ENCODE results near the gene LCE2B.

LCE2B gene

DNA sequence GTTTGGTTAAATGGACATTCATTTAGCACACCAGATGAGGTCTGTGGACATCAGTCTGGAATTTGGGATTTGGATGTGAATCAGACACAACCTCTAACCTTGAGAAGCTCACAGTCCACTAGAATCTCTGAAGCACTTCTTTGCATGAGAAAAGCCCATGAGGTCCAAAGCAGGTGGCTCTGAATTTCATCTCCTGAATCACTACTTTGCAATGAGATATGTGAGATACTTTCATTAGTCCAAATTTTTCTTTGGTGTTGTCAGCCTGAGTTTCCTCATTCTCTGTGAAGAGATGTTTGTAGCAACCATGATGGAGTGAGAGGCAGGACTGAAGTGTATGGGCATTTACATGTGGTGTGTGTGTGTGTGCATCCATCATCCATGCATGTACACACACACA is 39.3 kb upstream of the LCE2B start:
- Histone ChIP-seq H3K36me3 (replicated peaks; ENCODE audit: low read depth, low read length) (no peaks in the 10 kb centered on the region), H3K9ac (ENCODE audit: low read length) (no peak overlapping the region), H3K27me3 (ENCODE audit: low read depth, low read length) (peaks cover 16% of the 10 kb centered on the region), H2AFZ (ENCODE audit: low read depth, low read length) (no peak overlapping the region), H3K9me3 (ENCODE audit: insufficient read depth, low read length) (no peaks in the 10 kb centered on the region), H3K79me2 (ENCODE audit: low read length) (no peaks in the 10 kb centered on the region), H3K4me1 (ENCODE audit: low read length) (no peaks in the 10 kb centered on the region), H4K20me1 (ENCODE audit: insufficient read depth, low read length) (no peaks in the 10 kb centered on the region; the same call in 1 of the 2 replicates), H3K4me2 (ENCODE audit: low read length) (no peak overlapping the region), H3K4me3 (ENCODE audit: low read length) (no peak overlapping the region), H3K27ac (ENCODE audit: low read length) (no peak overlapping the region)
- no peak for TF ChIP-seq EZH2phosphoT487 (IDR thresholded peaks at IDR 0.05; ENCODE audit: low read depth)
- TF ChIP-seq, protein P1, sequence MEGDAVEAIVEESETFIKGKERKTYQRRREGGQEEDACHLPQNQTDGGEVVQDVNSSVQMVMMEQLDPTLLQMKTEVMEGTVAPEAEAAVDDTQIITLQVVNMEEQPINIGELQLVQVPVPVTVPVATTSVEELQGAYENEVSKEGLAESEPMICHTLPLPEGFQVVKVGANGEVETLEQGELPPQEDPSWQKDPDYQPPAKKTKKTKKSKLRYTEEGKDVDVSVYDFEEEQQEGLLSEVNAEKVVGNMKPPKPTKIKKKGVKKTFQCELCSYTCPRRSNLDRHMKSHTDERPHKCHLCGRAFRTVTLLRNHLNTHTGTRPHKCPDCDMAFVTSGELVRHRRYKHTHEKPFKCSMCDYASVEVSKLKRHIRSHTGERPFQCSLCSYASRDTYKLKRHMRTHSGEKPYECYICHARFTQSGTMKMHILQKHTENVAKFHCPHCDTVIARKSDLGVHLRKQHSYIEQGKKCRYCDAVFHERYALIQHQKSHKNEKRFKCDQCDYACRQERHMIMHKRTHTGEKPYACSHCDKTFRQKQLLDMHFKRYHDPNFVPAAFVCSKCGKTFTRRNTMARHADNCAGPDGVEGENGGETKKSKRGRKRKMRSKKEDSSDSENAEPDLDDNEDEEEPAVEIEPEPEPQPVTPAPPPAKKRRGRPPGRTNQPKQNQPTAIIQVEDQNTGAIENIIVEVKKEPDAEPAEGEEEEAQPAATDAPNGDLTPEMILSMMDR (IDR thresholded peaks at IDR 0.05; ENCODE audit: low read depth, low read length), result no peak

DNA sequence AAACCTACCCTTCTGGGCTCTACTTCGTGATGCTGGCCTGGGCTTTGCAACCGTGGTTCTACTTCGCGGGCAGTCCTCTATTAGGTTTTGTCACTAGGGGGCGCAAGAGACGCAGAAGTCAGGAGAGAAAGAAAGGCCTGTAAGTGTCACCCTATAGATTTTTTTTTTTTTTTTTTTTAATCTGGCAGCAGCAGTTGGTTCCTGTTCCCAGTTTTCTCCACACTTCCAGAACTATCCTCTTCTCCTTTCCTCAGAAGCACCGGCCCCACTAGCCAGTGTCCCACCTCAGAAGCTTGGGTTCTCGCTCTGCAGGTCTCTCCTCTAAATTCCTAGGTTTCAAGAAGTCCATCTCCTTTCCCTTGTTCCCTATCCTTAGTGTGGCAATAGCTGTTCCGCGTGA is 31.8 kb upstream of the LCE2B start:
- peaks cover 24% of the 10 kb centered on the region; the same call in 1 of the 2 replicates for H3K27me3 ChIP-seq (ENCODE audit: low read depth, low read length)
- H3K4me3 ChIP-seq (ENCODE audit: low read length), result no peak overlapping the region
- no peak overlapping the region for H3K4me2 ChIP-seq (ENCODE audit: low read length)
- H4K20me1 ChIP-seq (ENCODE audit: insufficient read depth, low read length), result no peaks in the 10 kb centered on the region
- no peaks in the 10 kb centered on the region for H3K36me3 ChIP-seq (replicated peaks; ENCODE audit: low read depth, low read length)
- no peak overlapping the region for H3K9ac ChIP-seq (ENCODE audit: low read length)
- no peaks in the 10 kb centered on the region for H3K9me3 ChIP-seq (ENCODE audit: insufficient read depth, low read length)
- no peak for TF ChIP-seq EZH2phosphoT487 (IDR thresholded peaks at IDR 0.05; ENCODE audit: low read depth)
- TF ChIP-seq, protein P1 (IDR thresholded peaks at IDR 0.05; ENCODE audit: low read depth, low read length), result peak; percentile 92
- H3K4me1 ChIP-seq (ENCODE audit: low read length), result no peaks in the 10 kb centered on the region
- H2AFZ ChIP-seq (ENCODE audit: low read depth, low read length), result no peak overlapping the region
- H3K79me2 ChIP-seq (ENCODE audit: low read length), result no peaks in the 10 kb centered on the region
- no peak overlapping the region for H3K27ac ChIP-seq (ENCODE audit: low read length)

DNA sequence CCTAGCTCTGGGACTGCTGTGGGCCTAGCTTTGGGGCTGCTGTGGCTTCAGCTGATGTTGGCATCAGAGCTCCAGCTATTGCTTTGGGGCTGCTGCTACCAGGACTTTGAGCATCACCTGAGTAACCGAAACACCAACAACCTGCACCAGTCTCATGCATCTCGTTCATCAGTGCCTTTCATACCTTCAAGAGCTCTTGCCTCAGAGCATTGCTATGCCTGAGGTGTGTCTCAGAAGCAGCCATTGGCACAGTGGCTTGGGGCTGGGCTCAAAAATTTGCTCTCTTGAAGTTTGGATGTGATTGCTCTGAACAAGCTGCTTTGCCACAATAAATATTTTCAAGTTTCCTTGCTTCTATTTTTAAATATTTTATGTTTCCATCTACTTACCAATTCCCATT is 29.5 kb upstream of the LCE2B start:
- no peak overlapping the region for H3K27ac ChIP-seq (ENCODE audit: low read length)
- H2AFZ ChIP-seq (ENCODE audit: low read depth, low read length), result no peak overlapping the region
- H3K36me3 ChIP-seq (replicated peaks; ENCODE audit: low read depth, low read length), result no peaks in the 10 kb centered on the region
- no peak overlapping the region for H3K4me2 ChIP-seq (ENCODE audit: low read length)
- H3K9ac ChIP-seq (ENCODE audit: low read length), result no peak overlapping the region
- H3K27me3 ChIP-seq (ENCODE audit: low read depth, low read length), result peaks cover 40% of the 10 kb centered on the region; the same call in 1 of the 2 replicates
- H3K4me3 ChIP-seq (ENCODE audit: low read length), result no peak overlapping the region
- H4K20me1 ChIP-seq (ENCODE audit: insufficient read depth, low read length), result no peaks in the 10 kb centered on the region
- H3K4me1 ChIP-seq (ENCODE audit: low read length), result no peaks in the 10 kb centered on the region
- no peaks in the 10 kb centered on the region for H3K9me3 ChIP-seq (ENCODE audit: insufficient read depth, low read length)
- TF ChIP-seq EZH2phosphoT487 (IDR thresholded peaks at IDR 0.05; ENCODE audit: low read depth), result no peak
- TF ChIP-seq, protein P1 (IDR thresholded peaks at IDR 0.05; ENCODE audit: low read depth, low read length), result no peak
- no peaks in the 10 kb centered on the region for H3K79me2 ChIP-seq (ENCODE audit: low read length)

DNA sequence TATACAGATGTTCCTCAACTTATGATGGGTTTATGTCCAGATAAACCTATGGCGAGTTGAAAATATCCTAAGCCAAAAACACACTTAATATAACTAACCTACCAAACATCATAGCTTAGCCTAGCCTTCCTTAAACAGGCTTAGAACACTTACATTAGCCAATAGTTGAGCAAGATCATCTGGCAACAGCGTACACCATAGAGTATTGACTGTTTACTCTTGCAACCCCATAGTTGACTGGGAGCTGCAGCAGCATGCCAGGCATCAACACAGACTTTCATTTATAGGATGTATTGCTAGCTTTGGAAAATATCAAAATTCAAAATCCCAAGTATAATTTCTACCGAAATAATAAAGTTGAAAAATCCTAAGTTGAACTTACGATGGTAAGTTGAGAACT is 28.2 kb upstream of the LCE2B start:
- Histone ChIP-seq H4K20me1 (ENCODE audit: insufficient read depth, low read length) (no peaks in the 10 kb centered on the region), H3K9me3 (ENCODE audit: insufficient read depth, low read length) (no peaks in the 10 kb centered on the region), H3K4me3 (ENCODE audit: low read length) (no peak overlapping the region), H3K9ac (ENCODE audit: low read length) (no peak overlapping the region), H3K79me2 (ENCODE audit: low read length) (no peaks in the 10 kb centered on the region), H3K4me2 (ENCODE audit: low read length) (no peak overlapping the region), H3K27ac (ENCODE audit: low read length) (no peak overlapping the region), H3K27me3 (ENCODE audit: low read depth, low read length) (peaks cover 41% of the 10 kb centered on the region), H2AFZ (ENCODE audit: low read depth, low read length) (no peak overlapping the region), H3K36me3 (replicated peaks; ENCODE audit: low read depth, low read length) (no peaks in the 10 kb centered on the region), H3K4me1 (ENCODE audit: low read length) (no peaks in the 10 kb centered on the region)
- TF ChIP-seq, protein P1 (IDR thresholded peaks at IDR 0.05; ENCODE audit: low read depth, low read length), result no peak
- TF ChIP-seq EZH2phosphoT487 (IDR thresholded peaks at IDR 0.05; ENCODE audit: low read depth), result no peak

Measured in OCI-LY3 (cell line).